ENCODE results near the gene USP2. TPM values are rescaled to one million over a fixed set of nuclear protein-coding genes. Genes with fewer than 3 reads are reported as not detected.

The USP2 gene
- total RNA-seq, 1 donor from 2014 or later = 0.26 TPM

DNA sequence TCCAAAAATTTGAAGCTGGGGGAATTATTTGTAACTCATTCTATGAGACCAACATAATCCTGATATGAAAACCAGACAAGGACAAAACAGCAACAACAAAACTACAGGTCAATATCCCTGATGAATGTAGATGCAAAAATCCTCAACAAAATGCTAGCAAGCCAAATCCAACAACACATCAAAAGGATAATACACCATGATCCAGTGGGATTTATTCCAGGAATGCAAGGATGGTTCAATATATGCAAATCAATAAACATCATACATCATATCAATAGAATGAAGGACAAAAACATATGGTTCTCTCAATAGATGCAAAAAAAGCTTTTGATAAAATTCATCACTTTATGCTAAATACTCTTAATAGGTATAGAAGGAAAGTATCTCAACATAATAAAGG lies 19.4 kb upstream of the USP2 start:
- TF ChIP-seq CTCF (IDR thresholded peaks at IDR 0.05; ENCODE audit: insufficient read depth, low read length, severe bottlenecking) = no peak
- no peak for FAIRE-seq
- Histone ChIP-seq H3K36me3 (ENCODE audit: control insufficient read depth, insufficient read depth, low read length) (no peaks in the 10 kb centered on the region), H3K27me3 (ENCODE audit: control insufficient read depth, insufficient read depth, low read length) (no peaks in the 10 kb centered on the region), H3K4me3 (ENCODE audit: low read depth, low read length) (no peak overlapping the region)
- DNase-seq (ENCODE audit: low read depth) = no peak

- H3K27me3 ChIP-seq (ENCODE audit: control insufficient read depth, insufficient read depth, low read length) = no peaks in the 10 kb centered on the region
- DNase-seq (ENCODE audit: low read depth) = no peak
- H3K36me3 ChIP-seq (ENCODE audit: control insufficient read depth, insufficient read depth, low read length) = no peaks in the 10 kb centered on the region
- no peak for TF ChIP-seq CTCF (IDR thresholded peaks at IDR 0.05; ENCODE audit: insufficient read depth, low read length, severe bottlenecking)
- no peak for FAIRE-seq
- H3K4me3 ChIP-seq (ENCODE audit: low read depth, low read length) = no peak overlapping the region
These were observed 16.2 kb upstream of the USP2 start for GRCh38 chr11:119397740-119398139.

DNA sequence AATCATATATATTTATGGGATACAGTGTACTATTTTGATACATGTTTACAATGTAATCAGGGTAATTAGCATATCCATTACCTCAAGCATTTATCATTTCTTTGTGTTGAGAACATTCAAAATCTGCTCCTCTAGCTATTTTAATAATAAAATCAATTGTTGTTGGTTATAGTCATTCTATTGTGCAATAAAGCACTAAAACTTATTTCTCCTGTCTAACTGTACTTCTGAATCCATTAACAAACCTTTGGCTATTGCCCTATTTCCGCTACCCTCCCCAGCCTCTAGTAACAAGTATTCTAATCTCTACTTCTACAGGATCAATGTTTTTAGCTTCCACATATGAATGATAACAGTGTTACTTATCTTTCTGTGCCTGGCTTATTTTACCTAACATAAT lies 15.3 kb upstream of the USP2 start:
- no peak for TF ChIP-seq CTCF (IDR thresholded peaks at IDR 0.05; ENCODE audit: insufficient read depth, low read length, severe bottlenecking)
- DNase-seq (ENCODE audit: low read depth) (no peak), FAIRE-seq (no peak)
- Histone ChIP-seq H3K27me3 (ENCODE audit: control insufficient read depth, insufficient read depth, low read length) (no peaks in the 10 kb centered on the region), H3K36me3 (ENCODE audit: control insufficient read depth, insufficient read depth, low read length) (no peaks in the 10 kb centered on the region), H3K4me3 (ENCODE audit: low read depth, low read length) (no peak overlapping the region)

DNA sequence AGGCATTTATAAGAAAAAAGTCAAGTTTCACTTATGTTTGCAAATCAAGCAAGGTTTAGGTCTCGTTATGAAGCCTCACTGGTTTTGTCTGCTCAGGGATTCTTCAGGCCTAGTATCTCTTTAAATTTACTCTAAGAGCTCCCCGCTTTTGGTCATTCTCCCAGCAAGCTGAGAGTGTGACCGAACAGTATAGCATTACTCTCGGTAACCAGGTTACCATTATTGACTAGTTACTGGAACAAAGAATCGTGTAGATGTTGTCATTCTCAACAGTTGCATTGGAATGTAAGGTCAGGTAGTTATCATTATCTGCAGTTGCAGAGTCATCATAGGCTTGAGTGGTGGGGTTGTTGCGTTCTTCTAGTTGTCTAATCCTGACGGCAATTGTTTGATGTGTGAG lies 9.8 kb upstream of the USP2 start:
- FAIRE-seq (no peak), DNase-seq (ENCODE audit: low read depth) (no peak)
- TF ChIP-seq CTCF (IDR thresholded peaks at IDR 0.05; ENCODE audit: insufficient read depth, low read length, severe bottlenecking) = no peak

DNA sequence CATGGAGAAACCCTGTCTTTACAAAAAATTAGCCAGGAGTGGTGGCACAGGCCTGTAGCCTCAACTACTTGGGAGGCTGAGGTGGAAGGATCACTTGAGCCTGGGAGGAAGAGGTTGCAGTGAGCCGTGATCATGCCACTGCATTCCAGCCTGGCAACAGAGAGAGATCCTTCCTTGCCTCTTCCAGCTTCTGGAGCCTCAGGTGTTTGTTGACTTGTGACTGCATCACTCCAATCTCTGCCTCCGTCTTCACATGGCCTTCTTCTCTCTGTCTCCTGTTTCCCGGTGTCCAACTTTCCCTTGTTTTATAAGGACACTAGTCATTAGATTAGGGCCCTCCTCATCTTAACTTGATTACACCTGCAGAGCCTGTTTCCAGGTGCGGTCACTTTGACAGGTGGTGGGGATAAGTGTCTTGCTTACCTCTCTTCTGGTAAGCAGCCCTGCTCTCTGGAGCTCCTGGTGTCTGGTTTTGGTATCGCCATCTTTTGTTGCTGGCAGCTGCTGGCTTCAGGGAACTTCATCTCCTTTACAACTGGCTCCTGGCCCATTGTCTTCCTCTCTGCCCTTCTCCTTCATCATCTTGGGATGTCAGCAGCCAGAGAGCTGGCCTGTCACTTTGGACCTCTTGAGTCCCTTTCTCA lies 8.2 kb upstream of the USP2 start:
- Histone ChIP-seq H3K4me3 (ENCODE audit: low read depth, low read length) (no peak overlapping the region), H3K27me3 (ENCODE audit: control insufficient read depth, insufficient read depth, low read length) (no peaks in the 10 kb centered on the region), H3K36me3 (ENCODE audit: control insufficient read depth, insufficient read depth, low read length) (no peaks in the 10 kb centered on the region)
- FAIRE-seq = peak; percentile 36
- no peak for DNase-seq (ENCODE audit: low read depth)
- peak; percentile 63 for TF ChIP-seq CTCF (IDR thresholded peaks at IDR 0.05; ENCODE audit: insufficient read depth, low read length, severe bottlenecking)

More for the DNA sequence above, 9.8 kb upstream of the USP2 start:
- Histone ChIP-seq H3K27me3 (ENCODE audit: control insufficient read depth, insufficient read depth, low read length) (no peaks in the 10 kb centered on the region), H3K36me3 (ENCODE audit: control insufficient read depth, insufficient read depth, low read length) (no peaks in the 10 kb centered on the region), H3K4me3 (ENCODE audit: low read depth, low read length) (no peak overlapping the region)

GRCh38 chr11:119388103-119388502 lies 6.6 kb upstream of the USP2 start:
- no peak for FAIRE-seq
- TF ChIP-seq CTCF (IDR thresholded peaks at IDR 0.05; ENCODE audit: insufficient read depth, low read length, severe bottlenecking) = no peak
- no peak overlapping the region for H3K4me3 ChIP-seq (ENCODE audit: low read depth, low read length)
- H3K27me3 ChIP-seq (ENCODE audit: control insufficient read depth, insufficient read depth, low read length) = no peaks in the 10 kb centered on the region
- no peaks in the 10 kb centered on the region for H3K36me3 ChIP-seq (ENCODE audit: control insufficient read depth, insufficient read depth, low read length)
- DNase-seq (ENCODE audit: low read depth) = no peak

Data from bronchial epithelial cell (primary cell).